Activated T-helper 1 cell treated with anti-CD3 and anti-CD28 coated beads, Interleukin-12 subunit alpha, Interleukin-12 subunit beta, Interleukin-2, Interleukin-4 antibody, amounts not matched to agents 30 ng/mL and 10 ng/mL and 1 ng/mL, durations not matched to agents 14 hours and 24 hours and 36 hours (primary cell): Measurements from ENCODE around the gene PHLDA2. TPM values are rescaled to one million over a fixed set of nuclear protein-coding genes. Genes with fewer than 3 reads are reported as not detected.
A peak's percentile ranks its signal among the peaks of the same experiment; 100 is the strongest.

Experiments used
- DNase-seq: peaks from one replicate; pipeline ENCODE4 v3.0.0; 2021; ENCODE audit warnings: low spot score
- H3K27ac Mint-ChIP-seq: one replicate; pipeline ENCODE4 v1.8.0; 2021; ENCODE audit warnings: mild to moderate bottlenecking, mixed read lengths
- H3K27me3 Mint-ChIP-seq: one replicate; pipeline ENCODE4 v1.8.0; 2022; ENCODE audit warnings: mild to moderate bottlenecking, moderate library complexity, mixed read lengths; ENCODE audit not compliant: insufficient read depth
- H3K36me3 Mint-ChIP-seq: one replicate; pipeline ENCODE4 v1.8.0; 2021; ENCODE audit warnings: low read depth, mixed read lengths
- H3K4me1 Mint-ChIP-seq: one replicate; pipeline ENCODE4 v1.8.0; 2021; ENCODE audit warnings: low read depth, mixed read lengths
- H3K4me3 Mint-ChIP-seq: one replicate; pipeline ENCODE4 v1.8.0; 2021; ENCODE audit warnings: mild to moderate bottlenecking, moderate library complexity, mixed read lengths
- H3K9me3 Mint-ChIP-seq: one replicate; pipeline ENCODE4 v1.8.0; 2021; ENCODE audit warnings: mixed read lengths
- intact Hi-C: fragments of 100-400 bp; cut with micrococcal nuclease; formaldehyde crosslinking; loops from one replicate; pipeline ENCODE4 v1.15.1; 2024
- total RNA-seq: library from RNA; stranded (reverse); gene quantifications from 2 replicates; pipeline ENCODE4 v1.2.3, GENCODE V29; 2022

Gene PHLDA2
- total RNA-seq, 1 donor from 2014 or later: 28.0 TPM

GRCh38 chr11:2931420-2931746 is 2.2 kb upstream of the PHLDA2 start:
- Mint-ChIP-seq H3K9me3 (no peaks in the 10 kb centered on the region), H3K4me1 (peaks cover 15% of the 10 kb centered on the region), H3K27me3 (peaks cover 12% of the 10 kb centered on the region), H3K4me3 (no peak overlapping the region), H3K36me3 (no peaks in the 10 kb centered on the region), H3K27ac (no peak overlapping the region)
- no peak for DNase-seq
- intact Hi-C loops: loop anchor here (2.0 kb wide), 1 partner anchor 159 kb away; no protein-coding TSS in a partner anchor

DNA sequence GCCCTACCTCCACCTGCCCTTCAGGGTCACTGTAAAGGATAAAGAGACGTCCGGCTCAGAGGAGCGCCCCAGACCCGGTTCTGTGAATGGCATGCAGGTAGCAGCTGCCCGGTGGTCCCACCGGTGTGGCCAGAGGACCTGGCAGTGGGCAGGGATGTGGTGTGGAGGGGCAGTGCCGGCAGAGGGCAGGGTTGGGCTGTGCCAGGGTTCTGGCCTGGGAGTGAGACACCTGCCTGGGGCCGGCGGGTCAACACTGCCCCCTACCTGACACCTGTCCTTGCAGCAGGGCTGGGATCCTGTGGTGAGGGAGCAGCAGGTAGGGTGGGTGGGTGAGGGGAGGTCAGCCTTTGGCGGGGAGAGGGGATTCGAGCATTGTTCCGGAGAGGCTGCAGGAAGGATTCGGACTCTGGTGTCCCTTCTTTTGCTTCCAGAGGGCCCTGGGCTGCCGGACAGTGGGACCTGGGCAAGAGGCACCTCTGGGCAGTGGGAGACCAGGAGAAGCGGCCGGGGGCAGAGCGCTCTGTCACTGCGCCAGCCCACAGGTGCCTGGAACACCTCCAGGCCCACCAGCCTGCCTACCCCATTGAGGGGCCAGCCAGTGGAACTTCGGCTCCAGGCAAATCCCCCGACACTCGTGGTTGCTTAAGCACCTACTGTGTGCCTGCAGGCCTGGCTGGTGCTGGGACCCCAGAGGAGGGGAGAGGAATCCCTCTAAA is 1.6 kb upstream of the PHLDA2 start:
- DNase-seq: no peak
- intact Hi-C loops: loop anchor here (1.0 to 2.0 kb wide), 7 partner anchors 39 to 399 kb away; partner anchors contain the start of genes CDKN1C and NAP1L4
- Mint-ChIP-seq H3K9me3 (no peaks in the 10 kb centered on the region), H3K4me3 (peak overlapping the region; percentile 78), H3K4me1 (peaks cover 15% of the 10 kb centered on the region), H3K36me3 (no peaks in the 10 kb centered on the region), H3K27me3 (peaks cover 12% of the 10 kb centered on the region), H3K27ac (peak overlapping the region; percentile 77)

DNA sequence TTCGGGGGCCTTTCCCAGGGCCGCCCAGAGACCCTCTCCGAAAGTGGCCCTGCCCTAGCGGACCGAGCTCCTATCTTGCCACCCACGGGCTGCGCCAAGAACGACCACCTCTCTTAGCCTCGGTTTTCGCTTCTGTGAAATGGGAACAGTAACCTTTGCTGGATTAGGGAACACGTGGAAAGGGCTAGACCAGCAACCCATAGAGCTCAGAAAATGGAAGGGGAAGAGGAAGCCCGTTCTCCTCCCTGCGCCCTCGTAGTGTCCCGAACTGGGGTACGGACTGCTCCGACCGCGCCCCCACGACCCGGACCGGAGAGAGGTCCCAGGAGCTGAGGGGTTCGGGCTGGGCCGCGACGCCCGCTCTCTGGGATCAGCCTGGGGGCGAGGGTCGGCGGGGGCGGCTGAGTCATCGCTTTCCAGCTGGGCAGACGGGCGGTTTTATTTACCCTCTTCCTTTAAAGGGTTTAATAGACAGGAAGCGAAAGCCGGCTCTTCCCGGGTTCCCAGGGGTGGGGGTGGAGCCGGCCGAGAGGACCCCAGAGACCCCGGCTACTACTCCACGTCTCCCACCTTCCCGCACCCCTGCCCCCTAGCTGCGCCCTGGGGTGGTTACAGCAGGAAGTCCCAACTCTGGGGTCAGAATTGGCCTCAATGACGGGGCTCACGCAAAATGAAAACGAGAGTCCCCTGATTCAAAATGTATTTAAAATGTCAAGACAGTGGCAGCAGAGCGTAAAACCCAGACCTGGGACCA is 907 bp upstream of the PHLDA2 start:
- peak overlapping the region; percentile 78 for H3K4me3 Mint-ChIP-seq
- peaks cover 15% of the 10 kb centered on the region for H3K4me1 Mint-ChIP-seq
- no peaks in the 10 kb centered on the region for H3K9me3 Mint-ChIP-seq
- intact Hi-C loops: loop anchor here (1.0 to 2.0 kb wide), 9 partner anchors 28 to 530 kb away; partner anchors contain the start of genes CDKN1C, NAP1L4 and TSSC4
- H3K36me3 Mint-ChIP-seq: no peaks in the 10 kb centered on the region
- DNase-seq: no peak
- H3K27me3 Mint-ChIP-seq: peaks cover 12% of the 10 kb centered on the region
- peak overlapping the region; percentile 89 for H3K27ac Mint-ChIP-seq

- Mint-ChIP-seq H3K36me3 (no peaks in the 10 kb centered on the region), H3K9me3 (no peaks in the 10 kb centered on the region), H3K27me3 (peaks cover 12% of the 10 kb centered on the region), H3K27ac (peak overlapping the region; percentile 89), H3K4me3 (peak overlapping the region; percentile 78), H3K4me1 (peaks cover 15% of the 10 kb centered on the region)
- peak; percentile 47 for DNase-seq
- intact Hi-C loops: loop anchor here (1.0 kb wide), 2 partner anchors 27 to 529 kb away; partner anchors contain the start of gene TSSC4
These were observed 320 bp upstream of the PHLDA2 start for GRCh38 chr11:2929531-2929949.

- peaks cover 12% of the 10 kb centered on the region for H3K27me3 Mint-ChIP-seq
- H3K4me3 Mint-ChIP-seq: peak overlapping the region; percentile 85
- no peaks in the 10 kb centered on the region for H3K36me3 Mint-ChIP-seq
- H3K4me1 Mint-ChIP-seq: peaks cover 15% of the 10 kb centered on the region
- intact Hi-C loops: no loop called here
- DNase-seq: no peak
- peak overlapping the region; percentile 70 for H3K27ac Mint-ChIP-seq
- no peaks in the 10 kb centered on the region for H3K9me3 Mint-ChIP-seq
These were observed 1.2 kb downstream of the PHLDA2 start for GRCh38 chr11:2927851-2928604.

- Mint-ChIP-seq H3K36me3 (no peaks in the 10 kb centered on the region), H3K27ac (no peak overlapping the region), H3K9me3 (no peaks in the 10 kb centered on the region), H3K27me3 (peaks cover 12% of the 10 kb centered on the region), H3K4me3 (peak overlapping the region; percentile 85), H3K4me1 (peaks cover 15% of the 10 kb centered on the region)
- intact Hi-C loops: no loop called here
- no peak for DNase-seq
These were observed 2.0 kb downstream of the PHLDA2 start for GRCh38 chr11:2927121-2927800.

DNA sequence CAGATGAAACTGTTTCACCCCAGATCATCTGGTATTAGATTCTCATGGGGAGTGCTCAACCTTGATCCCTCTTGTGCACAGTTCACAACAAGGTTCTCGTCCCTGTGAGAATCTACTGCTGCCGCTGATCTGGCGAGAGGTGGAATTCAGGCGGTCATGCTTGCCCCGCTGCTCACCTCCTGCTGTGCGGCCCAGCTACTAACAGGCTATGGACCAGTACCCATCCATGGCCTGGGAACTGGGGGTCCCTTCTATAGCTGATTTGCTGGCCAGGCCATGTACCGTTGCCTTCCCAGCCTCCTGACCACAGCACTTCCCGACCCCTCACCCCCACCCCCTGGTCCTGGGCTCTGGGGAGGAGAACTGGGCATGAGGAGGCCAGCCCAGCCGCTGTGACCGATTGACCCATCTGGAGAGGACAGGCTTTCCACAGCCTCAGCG is 2.6 kb downstream of the PHLDA2 start:
- H3K27me3 Mint-ChIP-seq: peaks cover 12% of the 10 kb centered on the region
- intact Hi-C loops: no loop called here
- peaks cover 15% of the 10 kb centered on the region for H3K4me1 Mint-ChIP-seq
- no peak for DNase-seq
- H3K4me3 Mint-ChIP-seq: no peak overlapping the region
- H3K27ac Mint-ChIP-seq: no peak overlapping the region
- H3K36me3 Mint-ChIP-seq: no peaks in the 10 kb centered on the region
- no peaks in the 10 kb centered on the region for H3K9me3 Mint-ChIP-seq

DNA sequence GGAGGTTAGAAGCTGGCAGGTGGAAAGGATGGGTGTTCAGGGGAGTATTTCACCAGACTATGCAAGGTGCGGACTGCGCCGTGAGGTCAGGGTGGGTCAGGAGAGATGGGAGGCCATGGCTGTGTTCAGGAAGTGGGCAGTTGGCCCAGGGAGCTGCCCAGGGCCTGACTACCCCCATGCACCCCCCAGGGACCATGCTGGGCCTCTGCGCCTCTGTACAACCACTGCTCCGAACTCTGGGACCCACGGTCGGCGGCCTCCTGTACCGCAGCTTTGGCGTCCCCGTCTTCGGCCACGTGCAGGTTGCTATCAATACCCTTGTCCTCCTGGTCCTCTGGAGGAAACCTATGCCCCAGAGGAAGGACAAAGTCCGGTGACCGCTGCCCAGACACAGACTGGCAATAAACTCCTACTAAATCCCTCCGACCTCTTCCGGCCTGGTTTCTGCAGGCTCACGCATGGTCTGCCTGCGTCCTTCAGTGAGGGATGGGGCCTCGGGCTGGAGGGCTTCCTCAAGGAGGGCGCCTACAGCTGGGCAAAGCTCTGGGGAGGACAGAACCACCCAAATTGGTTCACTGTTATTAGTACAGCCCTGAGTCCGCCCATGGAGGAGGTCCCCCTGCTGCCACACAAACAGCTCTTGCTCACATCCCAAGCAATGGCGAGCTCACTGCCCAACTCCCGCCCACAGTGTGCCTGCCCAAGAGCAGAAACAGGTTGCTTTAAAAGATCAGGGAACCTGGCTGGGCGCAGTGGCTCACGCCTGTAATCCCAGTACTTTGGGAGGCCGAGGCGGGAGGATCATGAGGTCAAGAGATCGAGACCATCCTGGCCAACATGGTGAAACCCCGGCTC is 4.2 kb downstream of the PHLDA2 start:
- Mint-ChIP-seq H3K9me3 (no peaks in the 10 kb centered on the region), H3K27ac (no peak overlapping the region), H3K36me3 (no peaks in the 10 kb centered on the region), H3K27me3 (peaks cover 12% of the 10 kb centered on the region), H3K4me1 (peaks cover 10% of the 10 kb centered on the region), H3K4me3 (no peak overlapping the region)
- intact Hi-C loops: no loop called here
- no peak for DNase-seq

DNA sequence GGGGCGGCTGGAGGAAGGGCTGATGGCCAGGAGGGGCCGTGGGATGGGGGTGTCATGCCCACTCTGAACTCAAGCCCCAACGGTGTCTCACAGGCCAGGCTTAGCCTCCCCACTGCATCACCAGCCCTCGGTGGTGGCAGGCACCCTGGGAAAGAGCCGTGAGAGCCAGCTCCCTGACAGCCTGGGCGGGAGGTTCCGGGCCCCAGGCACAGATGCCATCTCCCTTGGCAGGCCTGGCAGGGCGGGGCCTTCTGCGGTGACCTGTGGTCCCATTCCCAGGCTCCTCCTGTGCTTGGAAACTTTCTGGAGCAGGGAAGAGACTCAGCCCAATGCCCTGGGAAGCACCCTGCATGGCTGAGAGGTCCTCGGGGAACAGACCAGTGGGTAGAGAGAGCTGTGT is 4.8 kb downstream of the PHLDA2 start:
- peaks cover 10% of the 10 kb centered on the region for H3K4me1 Mint-ChIP-seq
- intact Hi-C loops: no loop called here
- H3K9me3 Mint-ChIP-seq: no peaks in the 10 kb centered on the region
- H3K4me3 Mint-ChIP-seq: no peak overlapping the region
- no peak for DNase-seq
- no peaks in the 10 kb centered on the region for H3K36me3 Mint-ChIP-seq
- H3K27me3 Mint-ChIP-seq: peaks cover 12% of the 10 kb centered on the region
- no peak overlapping the region for H3K27ac Mint-ChIP-seq

GRCh38 chr11:2923446-2924375 is 5.5 kb downstream of the PHLDA2 start:
- Mint-ChIP-seq H3K27me3 (peaks cover 12% of the 10 kb centered on the region), H3K4me1 (peaks cover 10% of the 10 kb centered on the region), H3K36me3 (no peaks in the 10 kb centered on the region), H3K27ac (no peak overlapping the region), H3K9me3 (no peaks in the 10 kb centered on the region), H3K4me3 (no peak overlapping the region)
- no peak for DNase-seq
- intact Hi-C loops: no loop called here

GRCh38 chr11:2922655-2923054 is 6.6 kb downstream of the PHLDA2 start:
- Mint-ChIP-seq H3K27ac (no peak overlapping the region), H3K27me3 (peaks cover 4% of the 10 kb centered on the region), H3K36me3 (no peaks in the 10 kb centered on the region), H3K4me3 (no peak overlapping the region), H3K9me3 (no peaks in the 10 kb centered on the region), H3K4me1 (peaks cover 2% of the 10 kb centered on the region)
- DNase-seq: no peak
- intact Hi-C loops: no loop called here
